ENCODE results near the gene ENG.
"Not testable (repeated sequence)": the region's sequence is repeated elsewhere in the genome, so short reads cannot be mapped to it uniquely, and the experiment has no call there.

ENG gene

DNA sequence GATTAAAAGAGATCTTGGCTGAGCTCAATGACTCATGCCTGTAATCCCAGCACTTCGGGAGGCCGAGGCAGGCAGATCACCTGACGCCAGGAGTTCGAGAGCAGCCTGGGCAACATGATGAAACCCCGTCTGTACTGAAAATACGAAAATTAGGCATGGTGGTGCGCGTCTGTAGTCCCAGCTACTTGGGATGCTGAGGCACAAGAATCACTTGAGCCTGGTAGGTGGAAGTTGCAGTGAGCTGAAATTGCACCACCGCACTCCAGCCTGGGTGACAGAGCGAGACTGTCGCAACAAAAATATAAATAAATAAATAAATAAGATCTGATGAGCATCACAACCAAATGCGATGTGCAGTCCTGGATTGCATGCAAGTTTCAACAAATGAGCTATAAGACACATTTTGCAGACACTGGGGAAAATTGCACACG is 8.7 kb upstream of the ENG start:
- no peak for DNase-seq

DNA sequence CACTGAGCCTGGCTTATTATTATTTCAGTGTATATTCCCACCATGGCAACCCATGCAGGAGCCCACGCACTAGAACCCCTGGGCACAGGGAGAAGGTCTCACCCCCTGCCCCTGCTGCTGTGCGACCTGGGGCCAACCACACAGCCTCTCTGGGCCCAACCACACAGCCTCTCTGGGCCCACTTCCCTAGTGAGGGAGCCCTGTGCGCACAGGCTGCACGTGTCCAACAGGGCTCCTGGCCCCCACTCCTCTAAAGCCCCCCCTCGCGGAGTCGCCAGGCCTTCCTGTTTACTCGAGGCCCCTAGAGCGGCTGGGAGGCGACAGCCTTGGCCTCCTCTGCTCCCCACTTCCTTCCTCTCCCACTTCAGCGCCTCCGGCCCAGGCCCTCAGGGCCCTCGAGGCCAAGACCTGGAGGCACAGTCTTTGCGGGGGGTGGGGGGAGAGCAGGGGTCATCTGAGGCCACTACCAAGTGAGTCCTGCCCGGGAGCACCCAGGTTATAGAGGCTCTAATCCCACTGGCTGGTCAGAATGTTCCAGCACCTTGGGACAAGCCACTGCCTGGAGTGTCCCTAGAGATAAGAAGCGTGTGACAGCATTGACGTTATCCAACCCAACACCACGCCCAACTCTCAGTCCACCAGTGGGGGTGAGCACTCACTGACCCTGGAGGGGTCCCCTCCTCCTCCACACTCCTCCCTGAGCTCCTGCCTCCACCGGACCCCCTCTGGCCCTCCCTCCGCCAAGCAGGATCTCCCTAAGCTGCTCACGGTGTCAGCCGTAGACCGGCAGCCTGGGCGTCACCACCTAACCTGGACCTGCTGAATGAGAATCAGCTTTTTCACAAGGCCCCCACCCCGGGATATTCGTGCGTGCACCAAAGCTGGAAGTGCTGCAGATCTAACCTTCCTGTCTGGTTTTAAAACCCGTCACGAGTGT is 7.9 kb upstream of the ENG start:
- DNase-seq, result no peak

DNA sequence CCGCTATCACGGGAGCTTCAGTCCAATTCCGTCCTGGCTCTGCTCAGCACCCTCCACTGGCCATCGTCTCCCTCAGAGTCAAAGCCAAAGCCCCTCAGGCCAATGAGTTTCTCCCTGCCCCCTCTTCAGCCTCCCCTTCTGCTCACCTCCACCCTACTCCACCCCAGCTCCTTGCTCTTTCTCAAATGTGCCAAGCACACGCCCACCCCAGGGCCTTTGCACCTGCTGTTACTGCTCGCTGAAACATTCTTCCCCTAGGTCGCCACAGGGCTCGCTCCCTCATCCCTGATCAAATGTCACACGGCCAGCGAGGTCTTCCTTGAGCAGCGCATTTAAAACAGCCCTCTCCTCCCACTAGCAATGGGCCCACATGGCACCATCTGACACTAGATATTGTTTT is 6.3 kb upstream of the ENG start:
- DNase-seq, result no peak

DNA sequence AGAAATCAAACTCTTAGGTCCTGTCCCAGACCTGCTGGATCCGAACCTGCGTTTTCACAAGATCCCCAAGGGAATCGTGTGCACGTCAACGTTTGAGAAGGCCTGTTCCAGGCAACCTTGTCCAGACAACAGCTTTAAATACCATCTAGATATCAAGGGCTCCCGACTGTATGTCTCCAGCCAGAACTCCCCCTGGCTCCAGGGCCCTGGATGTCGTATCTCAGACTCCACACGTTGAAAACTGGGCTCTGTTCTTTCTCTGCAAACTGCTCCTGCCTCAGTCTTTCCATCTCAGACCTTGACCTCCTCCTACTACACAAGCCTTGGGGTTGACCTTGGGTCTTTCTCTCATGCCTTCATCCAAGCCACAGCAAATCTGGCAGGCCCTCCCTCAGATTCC is 5.8 kb upstream of the ENG start:
- no peak for DNase-seq

DNA sequence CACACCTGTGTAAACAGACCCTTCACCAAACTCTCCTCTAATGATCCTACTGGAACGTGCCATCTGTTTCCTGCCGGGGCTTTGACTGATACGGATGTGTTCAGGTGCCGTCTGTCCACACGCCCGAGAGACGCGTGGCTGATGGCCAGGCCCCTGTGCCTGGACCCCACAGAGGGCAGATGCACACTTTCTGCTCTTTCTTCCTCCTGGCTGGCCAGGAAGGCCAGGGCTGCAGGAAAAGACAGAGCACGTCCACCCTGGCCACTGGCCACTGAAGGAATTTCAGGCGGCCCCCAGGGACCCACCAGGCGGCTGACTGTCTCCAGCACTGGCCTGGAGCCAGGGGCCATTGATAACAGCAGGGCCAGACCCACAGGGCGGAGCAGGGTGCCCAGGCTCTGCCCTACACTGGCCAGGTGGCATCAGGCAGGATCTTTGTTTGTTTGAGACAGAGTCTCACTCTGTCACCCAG is 3.6 kb upstream of the ENG start:
- no peak for DNase-seq

DNA sequence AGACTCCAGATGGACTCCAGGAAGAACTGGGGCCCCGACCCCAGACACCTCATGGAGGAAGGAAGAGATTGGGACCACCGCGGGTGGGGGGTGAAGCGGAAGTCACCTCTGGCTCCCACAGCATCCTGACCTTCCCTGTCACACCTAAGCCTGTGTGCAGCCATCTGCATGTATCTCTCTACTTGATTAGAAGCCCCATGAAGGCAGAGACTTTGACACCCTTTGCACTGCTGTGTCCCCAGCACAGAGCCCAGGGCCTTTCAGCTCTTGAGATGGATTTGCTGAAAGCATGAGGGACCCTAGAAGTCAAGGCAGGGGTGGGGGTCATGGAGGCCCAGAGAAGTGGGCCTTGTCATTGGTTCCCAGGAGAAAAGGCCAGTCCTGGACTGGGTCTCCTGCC is 2.8 kb upstream of the ENG start:
- no peak for DNase-seq

DNA sequence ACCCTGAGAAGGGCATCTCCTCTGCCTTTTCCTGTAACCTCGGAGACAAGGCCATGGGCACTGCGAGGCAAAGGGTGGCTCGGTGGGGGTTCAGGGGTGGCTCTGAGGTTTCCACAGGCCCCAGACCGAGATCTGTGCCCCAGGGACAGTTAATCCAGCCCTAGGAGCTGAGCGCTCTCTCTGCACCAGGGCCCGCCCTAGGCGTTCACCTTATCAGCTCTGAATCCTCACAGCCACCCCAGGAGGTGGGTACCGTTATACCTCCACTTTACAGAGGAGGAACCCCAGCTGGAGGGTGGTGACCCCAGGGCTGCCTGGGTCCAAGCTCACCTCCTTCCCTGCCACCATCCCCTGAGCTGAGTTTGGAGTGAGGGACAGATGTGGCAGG is 2.3 kb upstream of the ENG start:
- no peak for DNase-seq

DNA sequence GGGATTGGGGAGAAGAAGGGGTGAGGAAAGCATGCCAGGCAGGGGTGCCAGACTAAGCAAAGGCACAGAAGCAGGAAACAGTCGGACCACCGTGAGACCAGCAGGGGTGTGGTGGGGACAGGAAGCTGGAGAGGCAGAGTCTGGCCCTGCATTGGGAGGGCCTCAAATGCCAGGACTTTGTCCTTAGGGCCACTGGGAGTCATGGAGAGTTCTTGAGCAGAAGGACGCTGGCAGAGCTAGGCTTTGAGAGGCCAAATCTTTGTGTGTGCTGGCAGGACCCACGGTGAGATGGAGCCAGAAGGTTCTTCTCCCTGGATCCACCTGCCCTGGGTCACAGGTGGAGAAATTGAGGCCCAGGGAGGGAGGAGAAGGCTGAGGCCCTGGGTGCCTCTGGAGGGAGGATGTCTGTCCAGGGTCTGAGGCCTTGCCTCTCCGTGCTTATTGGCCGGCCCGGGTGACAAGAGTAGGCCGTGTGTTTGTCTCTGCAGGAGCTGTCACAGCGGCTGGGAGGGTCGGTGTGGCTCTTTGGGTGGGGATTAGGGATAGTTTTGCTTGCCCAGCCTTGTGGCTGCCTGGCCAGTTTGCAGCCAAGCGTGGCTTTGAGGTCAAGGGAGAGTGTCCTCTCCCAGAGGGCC is 1.8 kb upstream of the ENG start:
- DNase-seq, result no peak

DNA sequence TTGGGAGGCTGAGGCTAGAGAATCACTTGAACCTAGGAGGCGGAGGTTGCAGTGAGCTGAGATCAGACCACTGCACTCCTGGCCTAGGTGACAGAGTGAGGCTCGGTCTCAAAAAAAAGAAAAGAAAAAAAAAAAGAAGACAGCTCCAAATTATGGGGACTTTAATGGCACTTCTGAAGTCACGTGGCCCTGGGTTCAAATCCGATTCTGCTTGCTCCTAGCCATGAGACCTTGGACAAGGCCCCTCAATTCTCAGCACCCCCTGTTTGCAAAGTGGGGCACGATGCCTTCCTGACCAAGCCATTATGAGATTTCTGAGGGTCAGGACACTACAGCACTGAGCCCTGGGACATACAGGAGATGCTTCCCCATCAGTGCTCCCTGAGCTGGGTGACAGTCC is 1.1 kb upstream of the ENG start:
- no peak for DNase-seq

DNA sequence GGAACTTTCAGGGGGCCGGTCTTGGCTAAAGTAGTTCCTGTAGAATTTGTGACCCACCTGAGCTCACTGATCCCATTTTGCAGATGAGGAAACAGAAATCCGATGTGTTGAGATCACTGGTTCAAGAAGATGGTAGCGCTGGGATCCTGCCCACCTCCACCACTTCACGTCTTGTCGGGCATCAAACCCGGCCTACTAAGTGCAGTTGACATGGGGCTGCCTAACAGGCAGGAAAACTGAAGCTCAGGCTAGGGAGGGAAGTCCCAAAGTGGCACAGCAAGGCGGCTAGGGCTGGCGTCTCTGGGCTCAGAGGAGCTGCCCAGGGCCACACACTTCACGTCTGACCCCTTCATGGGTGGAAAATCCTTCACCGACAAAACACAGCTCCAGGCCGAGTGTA is 502 bp upstream of the ENG start:
- no peak for DNase-seq

DNA sequence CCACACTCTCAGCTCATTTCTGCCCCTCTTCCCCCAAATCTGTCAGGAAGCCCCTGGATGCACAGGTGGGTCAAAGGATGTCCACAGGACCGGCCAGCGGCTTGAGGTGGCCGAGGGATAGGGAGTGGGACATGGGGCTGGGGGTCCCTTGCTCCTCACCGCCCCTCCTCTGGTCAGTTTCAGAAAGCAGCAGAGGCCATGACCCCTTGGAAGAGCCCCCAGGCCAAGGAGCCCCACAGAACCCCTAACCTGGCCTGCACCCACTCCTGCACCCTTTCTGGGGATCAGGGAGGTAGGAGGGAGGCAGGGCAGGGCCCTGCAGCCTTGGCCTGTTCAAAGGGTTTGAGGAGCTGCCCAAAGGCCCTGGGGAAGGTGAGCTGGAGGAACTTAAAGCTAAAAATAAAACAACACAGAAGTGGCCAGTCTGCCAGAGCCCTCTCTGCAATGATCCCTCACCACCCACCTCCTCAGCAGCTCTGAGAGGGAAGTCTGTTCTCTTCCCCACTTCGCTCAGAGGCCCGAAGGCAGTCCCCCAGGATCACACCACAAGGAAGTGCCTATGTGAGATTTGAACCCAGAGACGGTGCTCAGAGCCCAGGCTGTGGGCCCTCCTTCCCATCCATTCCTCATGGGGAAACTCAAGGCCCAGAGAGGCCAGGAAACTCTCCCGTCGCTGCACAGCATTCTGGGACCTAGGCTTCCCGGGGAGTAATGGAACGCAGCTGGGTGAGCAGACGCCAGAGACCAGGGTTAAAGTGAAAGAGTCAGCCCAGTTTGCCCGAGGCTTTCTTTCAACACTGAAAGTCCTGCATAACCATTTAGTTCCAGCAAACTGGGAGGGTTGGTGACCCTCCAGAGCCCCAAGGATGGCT is 910 bp downstream of the ENG start:
- no peak for DNase-seq

DNA sequence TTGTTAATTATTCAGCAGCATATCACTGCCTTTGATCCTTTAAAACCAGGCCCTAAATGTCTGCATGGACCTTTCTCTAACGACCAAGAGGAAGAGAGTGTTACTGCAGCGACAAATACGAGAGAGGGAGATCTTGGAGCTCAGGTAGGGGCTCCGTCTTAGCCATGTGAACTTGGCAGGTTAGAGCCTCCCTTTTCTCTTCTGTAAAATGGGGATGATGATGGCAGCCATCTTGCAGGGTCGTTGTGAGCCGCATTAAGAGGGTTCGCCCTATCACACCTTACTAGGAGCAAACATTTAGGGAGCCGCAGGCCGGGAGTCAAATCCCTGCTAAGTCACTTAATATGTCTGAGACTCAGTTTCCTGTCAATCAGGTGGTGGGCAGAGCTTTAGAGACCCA is 1.6 kb downstream of the ENG start:
- DNase-seq, result no peak

DNA sequence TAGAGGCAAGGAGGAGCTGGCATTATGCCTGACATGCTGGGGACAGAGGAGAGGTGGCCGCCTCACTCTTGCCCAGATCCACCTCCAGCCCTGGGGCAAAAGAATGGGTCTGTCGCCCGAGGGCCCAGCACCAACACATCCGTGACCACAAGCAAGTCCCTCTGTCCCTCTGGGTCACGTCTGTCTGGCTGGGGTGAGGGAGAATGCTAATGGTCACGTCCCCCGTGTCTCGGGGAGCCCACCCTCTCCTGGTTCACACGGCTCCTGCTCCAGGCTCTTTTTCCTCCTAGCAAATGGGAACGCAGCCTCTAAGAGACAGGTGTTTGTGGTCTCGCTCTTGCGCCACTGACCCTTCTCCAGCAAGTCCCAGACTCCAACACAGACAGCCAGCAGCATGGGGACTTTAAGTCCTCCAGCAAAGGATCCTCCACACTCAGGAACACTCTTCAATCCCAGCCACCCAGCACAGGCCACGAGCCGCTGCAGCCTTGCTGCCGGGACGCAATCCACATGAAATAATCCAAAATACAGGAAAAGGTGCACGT is 4.1 kb downstream of the ENG start:
- no peak for DNase-seq

DNA sequence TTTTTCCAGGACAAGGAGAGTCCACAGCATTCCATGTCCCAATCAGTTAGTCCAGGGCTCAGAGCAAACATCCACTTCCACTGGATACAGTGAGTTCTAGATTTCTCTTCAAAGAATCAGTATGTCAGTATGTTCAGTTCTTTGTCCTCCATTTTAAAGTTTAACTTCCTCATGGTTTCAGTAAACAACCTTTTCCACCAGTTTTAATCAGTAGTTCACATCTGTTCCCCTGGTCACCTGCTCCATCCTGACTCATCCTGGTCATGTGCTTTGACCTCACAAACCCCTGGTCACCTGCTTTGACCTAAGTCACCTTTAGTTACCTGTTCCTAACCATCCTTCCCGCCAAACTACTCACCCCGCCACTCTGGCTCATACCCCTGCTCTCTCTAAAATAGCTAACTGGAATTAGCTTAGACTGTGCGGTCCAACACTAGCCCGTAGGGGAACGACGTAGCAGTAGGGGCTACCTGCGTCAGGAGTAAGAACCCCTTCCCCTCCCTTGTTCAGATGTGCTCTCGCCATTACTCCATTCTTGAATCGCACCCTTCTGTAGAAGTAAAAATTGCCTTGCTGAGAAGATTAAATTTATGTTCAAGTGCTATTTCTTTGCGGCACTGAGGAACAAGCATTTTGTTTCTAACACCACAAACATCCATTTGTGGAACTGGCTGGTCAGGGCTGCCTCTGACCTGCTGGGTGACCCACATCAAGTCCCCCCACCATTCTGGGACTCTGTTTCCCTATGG is 5.5 kb downstream of the ENG start:
- DNase-seq, result no peak

DNA sequence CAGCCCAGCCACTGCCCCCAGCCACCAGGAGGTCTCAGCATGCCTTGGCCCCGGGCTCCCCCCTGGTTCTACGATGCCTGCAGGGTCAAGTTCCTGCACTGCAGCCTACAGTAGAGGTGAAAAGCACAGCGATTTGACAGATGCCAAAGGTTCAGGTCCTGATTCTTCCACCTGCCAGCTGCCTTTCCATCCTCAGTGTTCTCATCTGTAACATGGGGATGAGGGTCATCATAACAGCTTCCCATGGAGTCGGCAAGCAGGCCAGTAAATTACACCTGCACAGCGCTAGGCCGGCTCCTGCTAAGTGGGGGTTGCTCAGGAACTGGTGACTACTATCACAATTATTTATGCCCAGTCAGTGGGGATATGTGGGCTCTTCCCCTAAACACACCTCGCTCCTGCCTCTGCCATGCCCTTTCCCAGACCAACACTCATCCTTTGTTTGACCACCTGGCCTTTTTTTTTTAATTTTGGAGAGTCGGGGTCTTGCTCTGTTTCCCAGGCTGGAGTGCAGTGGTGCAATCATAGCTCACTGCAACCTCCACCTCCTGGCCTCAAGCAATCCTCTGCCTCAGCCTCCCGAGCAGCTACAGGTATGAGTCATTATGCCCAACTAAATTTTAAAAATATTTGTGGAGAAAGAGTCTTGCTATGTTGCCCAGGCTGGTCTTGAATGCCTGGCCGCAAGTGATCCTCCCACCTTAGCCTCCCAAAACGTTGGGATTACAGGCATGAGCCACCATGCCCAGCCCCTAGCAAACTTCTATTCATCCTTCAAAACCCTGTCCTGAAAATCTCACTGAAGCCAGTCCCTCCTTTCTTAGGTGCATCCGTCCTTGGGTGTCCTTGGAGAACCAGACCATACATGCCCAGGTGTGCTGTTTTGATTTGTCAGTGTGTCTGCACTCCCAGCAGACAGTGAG is 6.4 kb downstream of the ENG start:
- DNase-seq, result no peak

DNA sequence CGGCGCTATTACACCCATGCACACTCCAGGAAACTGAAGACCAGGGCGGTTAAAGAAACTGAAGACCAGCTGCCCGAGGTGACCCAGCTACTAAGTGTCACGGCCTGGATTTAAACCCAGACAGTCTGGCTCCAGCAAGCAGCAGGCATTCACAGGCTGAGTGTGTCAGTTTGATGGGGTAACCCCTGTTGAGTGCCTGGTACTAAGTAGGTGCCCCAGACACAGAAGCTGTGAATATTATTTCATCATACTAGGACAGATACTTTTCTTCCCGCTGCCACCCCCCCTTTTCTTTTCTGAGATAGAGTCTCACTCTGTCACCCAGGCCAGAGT is 7.3 kb downstream of the ENG start:
- DNase-seq, result no peak

DNA sequence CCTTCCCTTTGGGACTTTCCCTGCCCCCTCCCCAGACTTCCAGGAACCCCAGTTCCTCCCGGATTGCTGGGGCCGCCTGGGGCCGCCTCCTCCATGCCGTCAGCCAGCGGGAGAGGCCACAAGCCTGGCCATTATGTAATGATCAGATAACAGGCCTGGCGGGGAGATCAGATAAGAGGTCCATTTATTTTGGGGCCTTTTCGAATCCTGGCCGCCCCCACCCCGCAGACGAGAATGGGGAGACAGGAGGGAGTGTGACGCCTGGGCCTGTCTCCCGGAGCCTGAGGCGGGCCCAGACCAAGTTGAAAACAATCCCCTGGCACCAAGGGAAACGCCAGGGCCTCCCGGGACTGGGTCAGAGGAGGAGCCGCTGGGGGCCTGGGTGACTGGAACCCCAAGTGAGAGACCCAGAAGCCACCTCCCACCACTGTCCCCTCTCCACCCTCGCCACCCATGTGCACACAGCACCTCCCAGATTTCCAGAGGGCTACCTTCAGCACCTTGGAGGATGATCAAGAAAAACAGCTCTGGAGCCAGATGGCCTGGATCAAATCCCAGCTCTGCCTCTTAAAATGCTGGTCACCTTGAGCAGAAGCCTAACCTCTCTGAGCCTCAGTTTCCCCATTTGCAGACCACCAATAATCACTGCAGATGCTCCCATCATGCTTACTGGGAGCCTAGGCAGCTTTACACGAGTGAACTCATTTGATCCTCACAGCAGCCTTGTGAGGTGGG is 7.8 kb downstream of the ENG start:
- DNase-seq, result no peak

DNA sequence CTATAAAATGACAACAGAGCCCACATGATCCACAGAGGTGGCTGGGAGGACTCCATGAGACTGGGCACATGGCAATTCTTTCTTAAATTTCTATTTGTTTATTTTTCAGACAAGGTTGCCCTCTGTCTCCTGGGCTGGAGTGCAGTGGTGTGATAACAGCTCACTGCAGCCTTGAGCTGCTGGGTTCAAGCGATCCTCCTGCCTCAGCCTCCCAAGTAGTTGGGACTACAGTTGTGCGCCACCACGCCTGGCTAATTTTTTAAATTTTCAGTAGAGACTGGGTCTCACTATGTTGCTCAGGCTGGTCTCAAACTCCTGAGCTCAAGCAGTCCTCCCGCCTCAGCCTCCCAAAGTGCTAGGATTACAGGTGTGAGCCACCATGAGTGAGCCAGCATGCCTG is 8.8 kb downstream of the ENG start:
- DNase-seq, result not testable (repeated sequence)

DNA sequence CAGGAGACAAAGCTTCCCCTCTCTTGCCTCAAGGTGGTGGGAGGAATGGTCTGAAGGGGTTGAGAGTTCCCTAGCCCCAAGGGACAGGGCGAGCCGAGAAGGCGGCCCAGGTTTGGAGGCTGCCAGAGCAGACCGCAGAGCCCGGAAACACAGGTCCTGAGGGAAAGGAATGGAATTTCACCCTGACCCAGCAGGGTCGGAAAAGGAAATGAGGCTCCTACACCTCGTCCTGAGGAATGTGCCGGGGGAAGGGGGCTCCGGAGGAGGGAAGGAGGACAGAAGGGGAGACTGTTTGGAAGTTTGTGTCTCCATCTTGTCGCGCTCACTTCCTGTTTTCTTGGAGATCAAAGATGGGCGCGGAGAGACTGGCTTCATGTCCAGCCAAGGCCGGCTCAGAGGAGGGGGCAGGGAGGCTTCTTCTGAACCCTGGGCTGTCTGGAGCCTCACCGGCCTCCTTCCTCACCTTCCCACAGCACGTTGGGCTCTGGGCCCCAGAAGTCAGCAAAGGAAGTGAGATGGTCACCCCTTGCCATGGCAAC is 9.6 kb downstream of the ENG start:
- no peak for DNase-seq

DNA sequence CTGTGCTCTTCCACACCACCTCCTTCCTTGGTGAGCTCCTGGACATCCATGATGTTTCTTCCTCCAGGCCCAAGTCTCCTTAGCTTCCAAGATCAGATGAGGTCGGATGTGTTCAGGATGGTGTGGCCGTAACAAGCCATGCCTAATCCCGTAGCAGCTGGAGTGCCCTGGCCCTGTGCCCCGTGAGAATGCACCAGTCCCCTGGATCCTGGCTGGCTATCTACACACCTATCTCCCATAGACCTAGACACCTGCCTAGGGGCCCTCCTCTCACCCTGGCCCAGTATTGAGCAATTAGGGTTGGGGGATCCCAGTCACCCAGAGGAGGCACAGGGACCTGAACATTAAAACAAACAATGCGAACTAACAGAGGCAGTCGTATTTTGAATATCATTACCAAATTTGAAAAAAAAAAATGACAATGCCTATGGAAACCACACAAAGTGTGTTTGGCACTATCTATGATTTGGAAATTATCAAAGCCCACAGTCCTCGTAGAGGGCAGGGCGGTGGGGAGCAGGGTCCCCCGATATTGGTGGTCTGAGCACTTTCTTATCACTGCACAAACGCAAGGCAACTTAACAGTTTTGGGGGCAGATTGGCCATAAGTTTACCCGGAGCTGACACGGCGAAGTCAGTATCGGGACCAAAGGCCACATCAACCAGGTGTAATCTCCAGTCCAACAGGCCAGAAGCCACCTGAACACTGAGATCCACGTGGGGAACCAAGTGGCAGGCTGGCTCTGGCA is 13.2 kb downstream of the ENG start:
- DNase-seq, result no peak

Data from GOT3 (cell line).